HG02678 (cell line): Measurements from ENCODE around the gene ATP2A1.
"Not testable (repeated sequence)": the region's sequence is repeated elsewhere in the genome, so short reads cannot be mapped to it uniquely, and the experiment has no call there.

Source experiments
- ATAC-seq: cut with Tn5 transposase; IDR thresholded peaks from one replicate; pipeline ENCODE4 v1.9.1; 2021; ENCODE audit warnings: mild to moderate bottlenecking, moderate library complexity; ENCODE audit not compliant: unreplicated experiment

ATP2A1 gene

DNA sequence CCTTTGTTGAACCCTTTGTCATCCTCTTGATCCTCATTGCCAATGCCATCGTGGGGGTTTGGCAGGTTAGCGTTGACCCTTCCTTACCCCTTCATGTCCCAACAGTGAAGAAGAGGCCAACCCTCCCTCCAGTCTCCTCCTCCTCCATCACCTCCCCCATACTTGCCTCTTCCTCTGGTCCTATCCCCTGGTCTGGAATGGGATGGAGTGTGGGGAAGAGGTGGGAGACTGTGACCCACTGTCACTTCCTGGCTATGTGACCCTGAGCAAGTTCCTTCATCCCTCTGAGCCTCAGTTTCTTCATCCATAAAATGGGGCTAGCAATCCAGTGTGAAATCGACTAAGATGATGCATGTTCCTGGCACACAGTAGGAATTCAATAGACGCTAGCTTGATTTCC is 2.7 kb downstream of the ATP2A1 start:
- no peak for ATAC-seq

DNA sequence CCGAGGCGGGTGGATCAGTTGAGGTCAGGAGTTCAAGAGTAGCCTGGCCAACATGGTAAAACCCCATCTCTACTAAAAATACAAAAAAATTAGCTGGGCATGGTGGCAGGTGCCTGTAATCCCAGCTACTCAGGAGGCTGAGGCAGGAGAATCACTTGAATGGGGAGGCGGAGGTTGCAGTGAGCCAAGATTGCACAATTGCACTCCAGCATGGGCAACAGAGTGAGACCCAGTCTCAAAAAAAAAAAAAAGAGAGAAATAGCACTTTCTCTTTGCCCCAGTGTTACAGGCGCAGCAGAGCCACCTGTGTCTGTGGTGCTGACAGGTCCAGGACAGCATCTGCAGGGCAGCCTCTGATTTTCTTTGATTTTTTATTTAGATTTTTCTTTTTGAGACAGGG is 3.3 kb downstream of the ATP2A1 start:
- not testable (repeated sequence) for ATAC-seq

DNA sequence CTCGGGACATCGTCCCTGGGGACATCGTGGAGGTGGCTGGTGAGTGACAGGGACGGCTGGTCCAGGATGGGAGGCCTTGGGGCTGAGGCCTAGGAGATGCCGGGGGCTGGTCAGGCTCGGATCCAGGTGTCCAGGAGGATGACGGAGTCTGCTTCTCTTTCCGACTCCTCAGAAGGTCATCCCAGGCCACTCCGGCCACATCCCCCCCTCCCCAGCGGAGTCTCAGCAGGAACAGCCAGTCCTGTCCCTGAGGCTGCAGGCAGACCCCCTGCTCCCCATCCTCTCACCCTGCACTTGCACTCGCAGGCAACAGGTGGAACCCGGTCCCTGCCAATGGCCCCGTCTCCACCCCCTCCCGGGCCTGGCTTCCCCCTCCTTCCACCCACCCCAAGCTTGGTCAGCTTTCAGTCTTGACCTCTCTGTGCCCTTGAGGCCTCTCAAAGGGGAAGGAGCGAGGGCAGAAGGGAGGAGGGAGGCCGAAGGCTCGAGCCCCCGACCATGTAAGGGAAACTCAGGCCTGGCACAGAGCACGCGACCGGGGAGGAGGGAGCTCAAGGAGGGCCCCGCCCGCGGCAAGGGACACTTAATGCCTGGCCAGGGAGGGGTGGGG is 4.4 kb downstream of the ATP2A1 start:
- ATAC-seq = no peak

DNA sequence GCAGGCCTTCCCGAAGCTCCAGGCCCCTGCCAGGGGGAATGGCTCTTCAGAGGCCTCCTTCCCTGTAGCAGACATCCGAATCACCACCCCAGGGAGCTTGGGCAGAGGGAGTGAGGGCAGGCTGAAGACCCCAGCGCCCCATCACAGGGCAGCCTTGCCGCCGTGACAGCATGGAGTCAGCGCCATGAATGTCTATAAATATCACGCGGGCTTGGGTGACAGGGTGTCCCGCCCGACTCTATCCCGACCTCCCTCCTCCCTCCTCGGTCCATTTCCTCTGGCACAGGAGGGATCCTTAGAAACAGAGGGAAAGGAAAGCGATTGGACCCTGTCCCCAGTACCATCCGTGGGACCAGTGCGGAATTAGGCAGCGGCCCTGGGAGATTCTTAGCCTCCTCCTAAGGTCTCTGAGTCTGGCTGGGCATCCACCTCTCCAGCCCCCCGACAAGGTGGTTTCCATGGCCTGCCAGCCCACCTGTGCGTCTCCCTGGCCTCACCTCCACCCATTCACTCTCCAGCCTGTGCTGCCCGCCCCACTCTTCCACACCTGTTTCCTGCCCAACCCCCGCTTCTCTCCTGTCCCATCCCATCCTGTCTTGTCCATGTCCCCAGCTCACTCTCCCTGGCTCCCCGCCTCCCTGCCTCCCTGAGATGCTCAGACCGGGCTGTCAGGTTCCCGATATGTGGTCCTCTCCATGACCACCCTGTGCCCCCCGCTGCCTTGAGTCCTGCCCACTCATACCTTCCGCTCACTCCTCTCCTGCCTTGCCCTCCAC is 5.1 kb downstream of the ATP2A1 start:
- ATAC-seq = no peak

- no peak for ATAC-seq
Measured at GRCh38 chr16:28884045-28884444, 5.8 kb downstream of the ATP2A1 start.

DNA sequence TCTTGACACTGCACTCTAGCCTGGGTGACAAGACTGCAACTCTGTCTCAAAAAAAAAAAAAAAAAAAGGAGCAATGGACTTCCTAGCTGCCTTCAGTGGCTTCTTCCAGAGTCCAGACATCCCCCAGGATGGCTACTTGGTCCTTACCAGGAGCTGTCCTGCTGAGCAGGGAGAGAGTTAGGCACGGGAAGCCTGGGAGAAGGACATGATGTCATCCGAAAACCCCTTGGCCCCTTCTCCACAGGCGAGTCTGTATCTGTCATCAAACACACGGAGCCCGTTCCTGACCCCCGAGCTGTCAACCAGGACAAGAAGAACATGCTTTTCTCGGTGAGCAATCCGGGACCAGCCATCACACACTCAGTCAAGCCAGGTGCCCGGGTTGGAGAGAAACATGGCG is 8.7 kb downstream of the ATP2A1 start:
- no peak for ATAC-seq

DNA sequence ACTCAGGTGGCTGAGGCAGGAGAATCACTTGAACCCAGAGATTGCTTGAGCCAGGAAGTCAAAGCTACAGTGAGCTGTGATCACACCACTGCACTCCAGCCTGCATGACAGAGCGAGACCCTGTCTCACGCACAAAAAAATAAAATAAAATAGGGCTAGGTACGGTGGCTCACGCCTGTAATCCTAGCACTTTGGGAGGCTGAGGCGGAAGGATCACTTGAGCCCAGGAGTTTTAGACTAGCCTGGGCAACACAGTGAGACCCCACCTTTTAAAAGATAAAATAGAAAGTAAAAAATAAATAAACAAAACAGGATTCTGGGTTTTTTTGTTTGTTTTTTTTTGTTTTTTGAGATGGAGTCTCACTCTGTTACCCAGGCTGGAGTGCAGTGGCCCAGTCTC is 12.1 kb downstream of the ATP2A1 start:
- not testable (repeated sequence) for ATAC-seq

GRCh38 chr16:28891964-28892890 is 13.9 kb downstream of the ATP2A1 start:
- no peak for ATAC-seq

DNA sequence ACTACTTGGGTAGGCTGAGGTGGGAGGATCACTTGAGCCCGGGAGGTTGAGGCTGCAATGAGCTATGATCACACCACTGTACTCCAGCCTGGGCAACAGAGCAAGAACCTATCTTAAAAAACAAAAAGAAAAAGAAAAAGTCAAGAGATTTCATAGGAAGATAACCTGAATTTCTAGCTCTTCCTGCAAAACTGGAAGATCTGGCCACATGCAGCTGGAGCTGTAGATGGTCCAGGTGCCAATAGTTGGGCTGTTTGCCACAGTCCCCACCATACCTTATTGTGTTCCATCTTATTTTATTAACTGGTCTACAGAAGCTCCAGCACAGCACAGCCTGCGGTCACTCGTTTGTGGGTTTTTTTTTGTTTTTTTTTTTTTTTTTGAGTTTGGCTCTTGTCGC is 15.0 kb downstream of the ATP2A1 start:
- no peak for ATAC-seq

GRCh38 chr16:28895609-28896008 is 17.3 kb downstream of the ATP2A1 start:
- ATAC-seq = no peak

- no peak for ATAC-seq
Measured at GRCh38 chr16:28897826-28898225, 19.5 kb downstream of the ATP2A1 start.

DNA sequence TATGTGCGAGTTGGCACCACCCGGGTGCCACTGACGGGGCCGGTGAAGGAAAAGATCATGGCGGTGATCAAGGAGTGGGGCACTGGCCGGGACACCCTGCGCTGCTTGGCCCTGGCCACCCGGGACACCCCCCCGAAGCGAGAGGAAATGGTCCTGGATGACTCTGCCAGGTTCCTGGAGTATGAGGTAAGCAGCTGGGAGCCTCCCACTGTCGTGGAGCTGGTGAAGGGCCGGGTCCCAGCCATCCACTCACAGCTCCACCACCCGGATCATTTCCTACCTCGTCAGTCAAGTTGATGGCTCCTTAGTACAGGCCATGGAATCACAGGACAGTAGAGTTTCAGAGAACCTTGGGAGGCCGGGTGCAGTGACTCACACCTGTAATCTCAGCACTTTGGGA is 20.0 kb downstream of the ATP2A1 start:
- ATAC-seq = no peak

GRCh38 chr16:28898942-28899341 is 20.7 kb downstream of the ATP2A1 start:
- ATAC-seq = no peak

DNA sequence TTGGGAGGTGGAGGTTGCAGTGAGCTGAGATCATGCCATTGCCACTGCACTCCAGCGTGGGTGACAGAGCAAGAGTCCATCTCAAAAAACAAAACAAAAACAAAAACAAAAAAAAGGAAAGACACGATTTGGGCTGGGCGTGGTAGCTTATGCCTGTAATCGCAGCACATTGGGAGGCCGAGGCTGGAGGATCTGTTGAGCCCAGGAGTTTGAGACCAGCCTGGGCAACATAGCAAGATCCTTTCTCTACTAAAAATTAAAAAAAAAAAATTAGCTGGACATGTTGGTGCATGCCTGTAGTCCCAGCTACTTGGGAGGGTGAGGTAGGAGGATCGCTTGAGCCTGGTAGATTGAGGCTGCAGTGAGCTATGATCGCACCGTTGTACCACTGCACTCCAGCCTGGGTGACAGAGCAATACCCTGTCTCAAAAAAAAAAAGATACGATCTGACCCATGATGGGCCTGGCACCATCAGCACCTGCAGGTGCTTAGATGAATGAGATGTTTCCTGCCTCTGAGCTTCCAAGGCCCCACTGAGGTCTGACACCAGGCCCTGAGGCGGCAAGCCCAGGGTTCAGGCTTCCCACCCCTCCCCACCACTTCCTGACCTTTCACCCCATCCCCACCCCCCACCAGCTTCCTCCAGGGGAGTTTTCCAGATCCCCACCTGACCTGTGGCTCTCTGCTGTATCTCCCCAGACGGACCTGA is 21.7 kb downstream of the ATP2A1 start:
- ATAC-seq = no peak

GRCh38 chr16:28900601-28901000 is 22.3 kb downstream of the ATP2A1 start:
- ATAC-seq = no peak

DNA sequence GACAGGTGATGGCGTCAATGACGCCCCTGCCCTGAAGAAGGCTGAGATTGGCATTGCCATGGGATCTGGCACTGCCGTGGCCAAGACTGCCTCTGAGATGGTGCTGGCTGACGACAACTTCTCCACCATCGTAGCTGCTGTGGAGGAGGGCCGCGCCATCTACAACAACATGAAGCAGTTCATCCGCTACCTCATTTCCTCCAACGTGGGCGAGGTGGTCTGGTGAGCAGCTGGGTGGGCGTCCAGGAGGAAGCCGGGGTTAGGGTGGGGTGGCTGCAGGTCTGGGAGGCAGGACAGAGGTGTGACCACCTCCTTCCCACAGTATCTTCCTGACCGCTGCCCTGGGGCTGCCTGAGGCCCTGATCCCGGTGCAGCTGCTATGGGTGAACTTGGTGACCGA is 23.6 kb downstream of the ATP2A1 start:
- no peak for ATAC-seq

GRCh38 chr16:28902909-28903308 is 24.6 kb downstream of the ATP2A1 start:
- no peak for ATAC-seq

GRCh38 chr16:28903344-28904042 is 25.2 kb downstream of the ATP2A1 start:
- no peak for ATAC-seq

- ATAC-seq = no peak
Measured at GRCh38 chr16:28904363-28904762, 26.1 kb downstream of the ATP2A1 start.

GRCh38 chr16:28904828-28905227 is 26.5 kb downstream of the ATP2A1 start:
- ATAC-seq = no peak
